Ishikawa (cell line): ENCODE measurements around the gene BCAN.

ENCODE experiments used
- CEBPB ChIP-seq: IDR thresholded peaks from 2 replicates; pipeline ENCODE4 v1.6.1; 2012
- CREB1 ChIP-seq: IDR thresholded peaks from 2 replicates; pipeline ENCODE4 v1.6.1; 2012; ENCODE audit warnings: low read depth
- EGR1 ChIP-seq: IDR thresholded peaks from 2 replicates; pipeline ENCODE4 v1.6.1; 2012
- EP300 ChIP-seq: IDR thresholded peaks from 2 replicates; pipeline ENCODE4 v1.6.1; 2012; ENCODE audit warnings: borderline replicate concordance
- FOXM1 ChIP-seq: IDR thresholded peaks from 2 replicates; pipeline ENCODE4 v1.6.1; 2012; ENCODE audit warnings: low read depth, borderline replicate concordance
- NFIC ChIP-seq: IDR thresholded peaks from 2 replicates; pipeline ENCODE4 v1.6.1; 2012
- RAD21 ChIP-seq: IDR thresholded peaks from 2 replicates; pipeline ENCODE4 v1.6.1; 2012; ENCODE audit warnings: low read depth
- REST ChIP-seq: IDR thresholded peaks from 2 replicates; pipeline ENCODE4 v1.6.1; 2012; ENCODE audit warnings: low read depth, mild to moderate bottlenecking
- TAF1 ChIP-seq: IDR thresholded peaks from 2 replicates; pipeline ENCODE4 v1.6.1; 2012; ENCODE audit warnings: low read depth, mild to moderate bottlenecking
- TCF12 ChIP-seq: IDR thresholded peaks from 2 replicates; pipeline ENCODE4 v1.6.1; 2012; ENCODE audit warnings: low read depth
- TEAD4 ChIP-seq: IDR thresholded peaks from 2 replicates; pipeline ENCODE4 v1.6.1; 2012
- YY1 ChIP-seq: IDR thresholded peaks from 2 replicates; pipeline ENCODE4 v1.6.1; 2012; ENCODE audit warnings: low read depth
- ZBTB7A ChIP-seq: IDR thresholded peaks from 2 replicates; pipeline ENCODE4 v1.6.1; 2012; ENCODE audit warnings: low read depth
- TF ChIP-seq, protein P1 (sequence below): IDR thresholded peaks from 2 replicates; pipeline ENCODE4 v1.6.1; 2012

GRCh38 chr1:156682166-156682890 is 40.4 kb downstream of the BCAN start:
- TF ChIP-seq, protein P1, sequence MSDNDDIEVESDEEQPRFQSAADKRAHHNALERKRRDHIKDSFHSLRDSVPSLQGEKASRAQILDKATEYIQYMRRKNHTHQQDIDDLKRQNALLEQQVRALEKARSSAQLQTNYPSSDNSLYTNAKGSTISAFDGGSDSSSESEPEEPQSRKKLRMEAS = no peak
- no peak for TF ChIP-seq EP300
- no peak for TF ChIP-seq CEBPB
- no peak for TF ChIP-seq NFIC
- TF ChIP-seq YY1 = no peak
- TF ChIP-seq TAF1 = no peak
- no peak for TF ChIP-seq TEAD4
- TF ChIP-seq TCF12 = no peak
- no peak for TF ChIP-seq RAD21
- TF ChIP-seq EGR1 = no peak
- TF ChIP-seq FOXM1 = no peak
- TF ChIP-seq CREB1 = no peak
- no peak for TF ChIP-seq ZBTB7A
- no peak for TF ChIP-seq REST
